ENCODE results near the gene TCAF1. TPM values are rescaled to one million over a fixed set of nuclear protein-coding genes. Genes with fewer than 3 reads are reported as not detected.
"Not testable (repeated sequence)": the region's sequence is repeated elsewhere in the genome, so short reads cannot be mapped to it uniquely, and the experiment has no call there.

Gene TCAF1
- total RNA-seq, 1 donor from 2014 or later = 67.7 TPM

DNA sequence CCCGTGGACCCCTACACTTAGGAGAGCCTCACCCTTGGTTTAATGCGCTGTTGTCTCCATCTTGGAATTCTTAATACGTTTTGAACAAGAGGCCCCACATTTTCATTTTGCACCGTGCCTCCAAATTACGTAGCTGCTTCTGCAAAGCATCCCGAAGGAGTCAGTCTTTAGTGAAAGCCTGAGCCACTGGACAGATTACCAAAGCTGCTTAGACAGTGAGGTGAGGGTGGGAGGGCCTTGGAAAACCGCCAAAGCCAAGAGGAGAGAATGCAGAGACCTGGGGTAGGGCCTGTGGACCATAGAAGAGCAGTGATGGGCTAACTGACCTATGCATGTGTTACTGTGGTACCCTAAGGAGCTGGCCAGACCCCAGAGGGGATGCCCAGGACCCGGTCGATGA, 4.2 kb upstream of the TCAF1 start:
- DNase-seq (ENCODE audit: low spot score) = no peak

DNA sequence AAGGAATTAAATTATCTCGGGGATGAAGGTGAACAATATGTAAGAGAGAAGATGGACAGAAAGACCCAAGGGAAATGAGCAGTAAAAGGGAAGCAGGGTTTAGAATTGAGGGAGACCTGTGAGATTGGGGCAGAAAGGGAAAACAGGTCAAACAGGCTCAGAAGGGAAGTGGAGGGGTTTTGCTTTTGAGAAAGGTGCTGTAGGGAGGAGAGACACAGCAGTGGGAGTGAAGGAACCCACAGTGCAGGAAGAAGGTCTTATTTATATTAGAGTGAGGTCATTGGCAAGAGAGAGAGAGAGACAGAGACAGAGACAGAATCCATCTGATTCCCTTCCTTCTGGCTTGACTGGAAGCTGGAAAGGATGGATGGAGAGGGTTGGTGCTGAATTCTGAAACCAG, 3.5 kb upstream of the TCAF1 start:
- no peak for DNase-seq (ENCODE audit: low spot score)

GRCh38 chr7:143902332-143902899, 440 bp upstream of the TCAF1 start:
- DNase-seq (ENCODE audit: low spot score) = no peak

DNA sequence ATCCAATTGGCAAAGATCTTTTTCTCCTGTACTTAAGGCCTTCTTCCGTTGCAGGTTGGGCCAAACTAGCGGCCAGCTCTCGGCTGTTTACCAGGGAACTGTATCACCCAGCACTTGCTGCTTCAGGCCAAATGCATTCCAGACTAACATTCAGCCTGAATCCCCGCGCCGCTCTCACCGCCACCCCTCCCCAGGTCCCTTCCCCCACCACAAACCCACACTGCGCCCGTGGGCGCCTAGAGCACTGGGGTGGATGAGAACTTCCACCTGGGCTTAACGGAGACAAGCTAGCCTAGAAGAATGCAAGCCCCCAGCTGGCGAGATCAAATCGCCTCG, 676 bp downstream of the TCAF1 start:
- no peak for DNase-seq (ENCODE audit: low spot score)

GRCh38 chr7:143900230-143900766, 1.7 kb downstream of the TCAF1 start:
- no peak for DNase-seq (ENCODE audit: low spot score)

- no peak for DNase-seq (ENCODE audit: low spot score)
Observed at GRCh38 chr7:143898810-143899209, 3.2 kb downstream of the TCAF1 start.

DNA sequence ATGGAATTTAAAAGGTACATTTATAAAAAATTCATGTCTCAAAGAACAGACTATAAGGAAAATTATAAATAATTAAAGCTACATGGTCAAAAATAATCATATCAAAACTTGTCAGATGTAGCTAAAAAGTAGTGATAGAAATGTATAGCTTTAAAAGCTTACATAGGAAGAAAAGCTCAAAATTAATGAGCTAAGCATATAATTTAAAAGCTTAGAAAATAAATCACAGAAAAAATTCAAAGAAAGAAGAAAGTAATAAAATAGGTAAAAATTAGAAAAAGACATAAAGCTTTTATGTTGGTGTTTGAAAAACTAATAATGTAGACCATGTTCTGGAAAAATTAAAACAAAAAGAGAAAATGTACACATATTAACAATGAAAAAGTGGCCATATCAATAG, 5.3 kb downstream of the TCAF1 start:
- no peak for DNase-seq (ENCODE audit: low spot score)

DNA sequence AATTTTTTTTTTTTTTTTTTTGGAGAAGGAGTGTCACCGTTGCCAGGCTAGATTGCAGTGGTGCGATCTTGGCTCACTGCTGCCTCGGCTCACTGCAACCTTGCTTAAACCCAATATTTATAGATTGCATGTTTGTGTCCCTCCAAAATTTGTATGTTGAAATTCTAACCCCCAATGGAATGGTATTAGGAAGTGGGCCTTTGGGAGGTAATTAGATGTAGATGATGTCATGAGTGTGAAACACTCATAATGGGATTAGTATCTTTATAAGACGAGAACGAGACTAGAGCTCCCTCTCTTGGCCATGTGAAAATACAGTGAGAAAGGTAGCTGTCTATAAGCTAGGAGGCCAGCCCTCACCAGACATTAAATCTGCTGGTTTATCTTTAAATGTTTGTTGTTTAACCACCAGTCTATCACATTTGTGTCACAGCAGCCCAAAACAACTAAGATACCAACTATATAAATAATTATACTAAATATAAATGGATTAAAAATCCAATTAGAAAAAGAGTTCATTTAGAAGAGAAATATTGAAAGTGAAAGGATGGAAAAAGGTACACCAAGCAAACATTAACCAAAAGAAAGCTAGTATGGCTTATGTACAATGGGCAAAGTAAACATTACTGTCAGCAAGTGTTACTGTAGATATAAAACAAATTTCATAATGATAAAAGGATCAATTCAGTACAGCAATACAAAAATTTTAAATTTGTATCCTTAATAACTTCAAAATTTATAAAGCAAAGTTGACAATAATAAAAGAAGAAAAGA, 9.3 kb downstream of the TCAF1 start:
- no peak for DNase-seq (ENCODE audit: low spot score)

- DNase-seq (ENCODE audit: low spot score) = no peak
Observed at GRCh38 chr7:143891457-143891856, 10.5 kb downstream of the TCAF1 start.

DNA sequence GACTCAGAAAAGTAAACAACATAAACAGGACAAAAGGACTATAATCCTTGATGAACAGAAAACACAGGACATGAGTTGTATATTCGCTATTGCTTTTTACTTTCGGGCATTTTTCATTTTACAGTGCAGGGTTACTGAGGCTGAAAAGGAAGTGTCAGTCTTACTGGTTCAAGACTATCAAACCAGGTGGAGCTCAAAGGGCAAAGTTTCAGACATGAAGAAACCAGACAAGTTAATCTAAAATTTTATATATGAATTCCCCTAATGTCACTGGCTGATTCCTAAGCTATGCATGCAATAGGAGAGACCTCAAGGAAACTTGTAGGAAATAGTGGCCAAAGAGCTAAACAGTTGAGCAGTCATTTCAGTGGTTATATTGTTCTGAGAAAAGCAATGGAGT, 11.4 kb downstream of the TCAF1 start:
- DNase-seq (ENCODE audit: low spot score) = no peak

DNA sequence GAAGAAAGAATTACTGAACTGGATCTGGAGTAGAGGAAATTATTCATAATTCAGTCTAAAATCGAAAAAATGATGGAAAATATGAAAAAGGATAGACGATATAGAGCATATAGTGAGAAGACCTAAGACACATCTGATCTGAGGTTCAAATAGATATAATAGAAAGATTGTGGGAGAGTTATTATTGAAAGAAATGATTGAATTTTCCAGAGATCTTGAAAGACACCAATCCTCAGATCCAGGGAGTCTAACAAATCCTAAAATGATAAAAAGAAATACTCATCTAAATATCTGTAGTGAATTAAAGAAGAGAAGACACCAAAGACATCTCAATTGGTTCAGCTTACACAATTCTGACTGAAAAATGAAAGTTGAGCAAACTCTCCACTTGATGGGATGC, 12.9 kb downstream of the TCAF1 start:
- DNase-seq (ENCODE audit: low spot score) = no peak

- no peak for DNase-seq (ENCODE audit: low spot score)
Observed at GRCh38 chr7:143886826-143887477, 15.0 kb downstream of the TCAF1 start.

DNA sequence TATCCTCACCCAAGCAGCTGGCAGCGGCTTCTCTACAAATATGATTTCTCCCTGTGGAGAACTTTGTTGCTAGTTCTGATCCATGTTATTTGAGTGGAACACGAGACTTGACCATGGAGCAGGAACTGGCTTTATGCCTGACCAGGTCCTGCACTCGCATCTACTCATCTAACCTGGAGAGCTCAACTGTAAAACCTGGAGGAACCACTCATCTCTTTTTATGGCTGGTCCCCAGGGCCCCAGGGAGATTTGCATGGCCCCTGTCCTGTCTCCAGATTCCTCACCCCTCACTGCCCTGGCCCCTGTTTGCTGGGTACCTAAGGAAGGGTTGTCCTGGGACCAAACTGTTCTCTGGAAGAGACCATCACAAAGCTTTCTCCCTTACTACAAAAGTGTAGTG, 16.0 kb downstream of the TCAF1 start:
- DNase-seq (ENCODE audit: low spot score) = no peak

DNA sequence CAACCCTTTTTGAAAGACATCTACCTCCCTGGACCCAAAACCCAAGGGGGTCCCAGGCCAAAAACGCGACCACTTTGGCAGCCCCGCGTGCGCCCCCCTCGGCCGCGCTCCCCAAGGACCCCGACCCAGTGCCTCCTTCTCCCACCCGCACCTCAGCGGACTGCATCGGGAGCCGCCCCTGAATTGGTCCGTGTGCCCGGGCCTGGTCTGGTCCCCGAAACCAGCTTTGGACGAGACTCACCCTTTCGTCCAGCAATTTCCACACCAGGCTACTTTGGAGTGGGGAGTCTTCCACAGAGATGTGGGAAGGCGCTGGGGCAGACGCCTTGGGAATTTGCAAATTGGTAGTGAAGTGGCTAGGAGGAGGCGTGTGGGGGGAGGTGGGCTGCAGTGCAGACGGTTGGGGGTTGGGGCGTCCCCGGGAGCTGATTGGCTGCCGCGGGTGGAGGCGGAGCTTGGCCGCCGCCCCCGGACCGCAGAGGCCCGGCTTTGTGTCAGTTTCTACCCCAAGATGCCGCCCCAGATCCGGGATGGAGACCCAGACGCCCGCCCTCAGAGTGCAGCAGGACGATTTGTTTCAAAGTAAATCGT, 16.9 kb downstream of the TCAF1 start:
- DNase-seq (ENCODE audit: low spot score) = peak; percentile 72

DNA sequence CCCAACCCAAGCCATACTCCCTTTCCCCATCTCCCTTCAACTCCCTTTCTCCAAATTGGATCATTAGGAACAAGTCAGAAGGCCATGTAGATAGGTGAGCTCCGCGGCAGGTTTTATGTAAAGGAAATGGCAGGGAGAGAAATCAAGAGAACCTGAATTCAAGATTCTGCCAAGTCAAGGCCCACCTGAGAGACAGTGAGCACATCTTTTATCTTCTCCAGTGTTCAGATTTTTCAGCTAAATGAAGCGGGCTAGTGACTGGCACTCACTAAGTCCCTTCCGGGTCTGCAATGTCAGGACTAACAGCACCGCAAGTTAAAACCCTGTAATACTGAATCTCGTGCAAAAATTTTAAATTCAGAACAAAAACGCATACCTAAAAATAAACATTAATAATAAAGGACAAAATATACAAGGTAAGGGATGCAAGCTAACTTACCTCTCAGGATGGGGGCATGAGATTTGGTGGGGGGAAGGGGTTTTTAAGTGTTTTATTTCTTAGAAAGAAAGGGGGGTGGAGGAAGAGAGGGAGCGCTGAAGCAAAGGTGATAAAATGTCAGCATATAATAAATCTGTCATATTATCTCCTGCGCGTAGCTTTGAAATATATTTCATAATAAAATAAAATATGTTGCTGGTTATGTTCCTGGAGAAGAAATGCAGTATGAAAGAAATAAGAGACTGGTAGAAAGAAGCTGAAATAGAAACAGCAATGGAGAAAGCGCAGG, 17.6 kb downstream of the TCAF1 start:
- DNase-seq (ENCODE audit: low spot score) = no peak

DNA sequence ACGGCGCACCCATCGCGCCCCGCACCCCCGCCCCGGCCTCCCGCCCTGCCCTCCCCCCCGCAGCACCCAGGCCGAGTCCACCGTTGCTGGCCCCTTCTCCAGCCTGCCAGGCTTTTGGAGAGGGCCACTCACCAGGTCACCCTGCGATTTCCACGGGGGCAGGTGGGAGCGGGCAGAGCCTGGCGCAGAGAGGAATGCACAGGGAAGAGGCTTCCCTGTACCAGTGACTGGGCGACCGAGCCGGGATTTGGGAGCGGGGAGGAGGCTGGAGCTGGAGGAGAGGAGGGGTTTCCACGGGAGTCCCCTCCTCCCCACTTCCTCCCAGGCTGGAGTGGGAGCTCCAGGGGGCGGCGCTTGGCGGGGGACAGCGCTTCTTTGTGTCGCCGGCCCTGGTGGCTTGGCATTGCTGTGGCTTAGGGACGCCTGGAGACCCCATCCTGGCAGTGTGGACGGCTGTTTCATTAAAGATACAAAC, 19.3 kb downstream of the TCAF1 start:
- DNase-seq (ENCODE audit: low spot score) = peak; percentile 89

- DNase-seq (ENCODE audit: low spot score) = peak; percentile 93
Observed at GRCh38 chr7:143882020-143882603, 19.9 kb downstream of the TCAF1 start.

GRCh38 chr7:143878884-143879283, 23.1 kb downstream of the TCAF1 start:
- DNase-seq (ENCODE audit: low spot score) = no peak

DNA sequence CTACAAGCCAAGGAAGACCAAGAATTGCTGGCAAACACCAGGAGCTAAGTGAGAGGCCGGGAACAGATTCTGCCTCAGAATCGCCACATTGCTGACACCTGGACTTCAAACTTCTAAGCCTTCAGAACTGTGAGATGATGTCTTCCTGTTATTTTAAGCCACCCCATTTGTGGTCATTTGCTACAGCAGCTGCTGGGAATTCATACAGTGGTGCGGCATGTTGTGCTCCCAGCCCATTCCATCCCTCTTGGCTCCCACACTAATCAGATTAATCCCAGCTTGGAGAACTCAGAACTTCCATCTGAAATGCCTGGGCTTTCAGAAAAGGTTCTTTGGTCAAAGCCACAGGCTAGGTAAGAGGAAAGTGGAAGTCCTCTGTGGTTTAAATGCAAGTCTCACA, 24.9 kb downstream of the TCAF1 start:
- no peak for DNase-seq (ENCODE audit: low spot score)

GRCh38 chr7:143876218-143876617, 25.8 kb downstream of the TCAF1 start:
- DNase-seq (ENCODE audit: low spot score) = no peak

GRCh38 chr7:143873242-143873641, 28.7 kb downstream of the TCAF1 start:
- DNase-seq (ENCODE audit: low spot score) = not testable (repeated sequence)

All from umbilical cord (tissue), 2 donors.